B cell (primary cell): ENCODE data around the gene ZDHHC11. TPM values are rescaled to one million over a fixed set of nuclear protein-coding genes. Genes with fewer than 3 reads are reported as not detected.

Experiments used
- ATAC-seq: fragments of 200-7000 bp; cut with Tn5 transposase; one replicate; pipeline ENCODE4 v1.10.0; 2021; ENCODE audit warnings: low read depth, mild to moderate bottlenecking, moderate number of reproducible peaks, moderate library complexity
- CTCF ChIA-PET: fragments of 350-600 bp; sonication (Branson Sonifier 250); formaldehyde crosslinking; loops from one replicate; lab custom pipeline; 2021; ENCODE audit warnings: antibody characterized with exemption, inconsistent platforms; lab: Charles Lee
- POLR2A ChIA-PET: fragments of 350-600 bp; sonication (Branson Sonifier 250); formaldehyde crosslinking; loops from one replicate; lab custom pipeline; 2021; ENCODE audit warnings: antibody characterized with exemption; lab: Charles Lee
- DNase-seq: peaks from one replicate; pipeline ENCODE4 v3.0.0; 2013
- H2AFZ ChIP-seq: 2 replicates; pipeline ENCODE4 v1.6.1; 2012; ENCODE audit warnings: mild to moderate bottlenecking, low read depth, low read length; ENCODE audit not compliant: insufficient read depth, poor library complexity, severe bottlenecking
- H3K27ac ChIP-seq, 2 donors: 1 replicate in 1 of 2; 2 replicates in 1 of 2; pipeline ENCODE4 v1.5.1; 2012 to 2013; ENCODE audit warnings: low read length in 2 of 2, mild to moderate bottlenecking in 2 of 2, moderate library complexity in 1 of 2
- H3K27me3 ChIP-seq, 4 experiments: fragments of 200-600 bp in 1 of 4; sonication (generic) in 1 of 4; replicated peaks in 1 of 4; 1 replicate in 2 of 4; 2 replicates in 2 of 4; pipeline versions ENCODE4 v1.6.1 to v1.7.0; 2013 to 2016; ENCODE audit warnings: low read length in 3 of 4, mild to moderate bottlenecking in 2 of 4, mixed read lengths in 1 of 4, moderate library complexity in 1 of 4; ENCODE audit not compliant: insufficient read depth in 4 of 4, control insufficient read depth in 3 of 4; ENCODE audit errors: control extremely low read depth in 1 of 4
- H3K36me3 ChIP-seq, 2 experiments: replicated peaks in 1 of 2; 1 replicate in 1 of 2; 2 replicates in 1 of 2; pipeline versions ENCODE4 v1.6.1 to v1.7.1; 2013; ENCODE audit warnings: low read length in 1 of 2; ENCODE audit not compliant: insufficient read depth in 2 of 2, control insufficient read depth in 1 of 2; ENCODE audit errors: control extremely low read depth in 1 of 2, extremely low read depth in 1 of 2
- H3K4me1 ChIP-seq, 2 donors: fragments of 200-600 bp in 1 of 2; sonication (generic) in 1 of 2; 1 replicate in 1 of 2; 2 replicates in 1 of 2; pipeline versions ENCODE4 v1.5.1 to v1.6.1; 2013 to 2017; ENCODE audit warnings: low read length in 2 of 2; ENCODE audit not compliant: control insufficient read depth in 2 of 2, insufficient read depth in 2 of 2
- H3K4me2 ChIP-seq: replicated peaks from 2 replicates; pipeline ENCODE3; 2012; ENCODE audit warnings: mild to moderate bottlenecking, low read depth, low read length; ENCODE audit not compliant: poor library complexity, severe bottlenecking
- H3K4me3 ChIP-seq, 5 experiments: fragments of 200-600 bp in 1 of 5; sonication (generic) in 1 of 5; 1 replicate in 3 of 5; 2 replicates in 2 of 5; pipeline versions ENCODE4 v1.5.1 to v1.7.0; 2011 to 2016; ENCODE audit warnings: low read length in 4 of 5, mild to moderate bottlenecking in 4 of 5, low read depth in 2 of 5, control low read depth in 1 of 5, moderate library complexity in 1 of 5; ENCODE audit not compliant: insufficient read depth in 1 of 5; ENCODE audit errors: control extremely low read depth in 1 of 5, extremely low read depth in 1 of 5
- H3K79me2 ChIP-seq: fragments of 200-600 bp; sonication (generic); one replicate; pipeline ENCODE4 v1.6.0; 2016; ENCODE audit warnings: low read length; ENCODE audit not compliant: control insufficient read depth, insufficient read depth
- H3K9ac ChIP-seq: fragments of 200-600 bp; sonication (generic); 2 replicates; pipeline ENCODE4 v1.6.1; 2017; ENCODE audit warnings: mild to moderate bottlenecking, low read length, moderate library complexity
- H3K9me3 ChIP-seq, 3 donors: one replicate each; pipeline versions ENCODE4 v1.6.1 to v1.7.1; 2013; ENCODE audit warnings: low read length in 2 of 3; ENCODE audit not compliant: control insufficient read depth in 2 of 3, insufficient read depth in 1 of 3; ENCODE audit errors: control extremely low read depth in 1 of 3
- H4K20me1 ChIP-seq: 2 replicates; pipeline ENCODE4 v1.6.0; 2012; ENCODE audit warnings: mild to moderate bottlenecking, low read length; ENCODE audit not compliant: insufficient read depth, control insufficient read depth, poor library complexity, severe bottlenecking
- H3K27ac Mint-ChIP-seq: one replicate; pipeline ENCODE4 v1.8.0; 2021; ENCODE audit warnings: mixed read lengths
- H3K27me3 Mint-ChIP-seq: one replicate; pipeline ENCODE4 v1.8.0; 2021; ENCODE audit warnings: mixed read lengths
- H3K4me1 Mint-ChIP-seq: one replicate; pipeline ENCODE4 v1.8.0; 2021; ENCODE audit warnings: mixed read lengths
- H3K4me3 Mint-ChIP-seq: one replicate; pipeline ENCODE4 v1.8.0; 2021; ENCODE audit warnings: mixed read lengths
- H3K9me3 Mint-ChIP-seq: one replicate; pipeline ENCODE4 v1.8.0; 2022; ENCODE audit warnings: mixed read lengths; ENCODE audit not compliant: insufficient read depth
- CTCF ChIP-seq: fragments of 200-600 bp; IDR thresholded peaks from one replicate; pipeline ENCODE4 v1.8.0; 2022; ENCODE audit warnings: antibody characterized with exemption, mild to moderate bottlenecking
- EZH2 ChIP-seq: IDR thresholded peaks from 2 replicates; pipeline ENCODE4 v1.6.1; 2012; ENCODE audit warnings: borderline replicate concordance, low read depth, mild to moderate bottlenecking, moderate library complexity, low read length; ENCODE audit not compliant: insufficient read depth, poor library complexity, severe bottlenecking
- WGBS: methylation state at CpG from one replicate; pipeline ENCODE4 v1.1.5; 2013; ENCODE audit warnings: missing lambda C conversion rate; ENCODE audit not compliant: insufficient coverage; 5-methylcytosine and 5-hydroxymethylcytosine counted together
- intact Hi-C: fragments of 100-400 bp; cut with micrococcal nuclease; formaldehyde crosslinking; loops from one replicate; pipeline ENCODE4 v1.10.0; 2022
- polyA plus RNA-seq: library from polyadenylated mRNA; depleted of rRNA; stranded (reverse); fragments of >200 nt; gene quantifications from 2 replicates; pipeline ENCODE4 v1.2.3, GENCODE V29; 2012
- total RNA-seq, 2 donors: library from RNA; stranded (reverse); fragments of 120-200 nt in 1 of 2; gene quantifications; 1 replicate in 1 of 2; 2 replicates in 1 of 2; pipeline versions ENCODE4 v1.2.3 to v1.2.4, GENCODE V29; 2013 to 2022

The ZDHHC11 gene
- total and polyA plus RNA-seq, 2 donors (not counting 1 experiment from before 2014, with no cell fraction given): 0.69 to 3.0 TPM

- H3K36me3 ChIP-seq: no peaks in the 10 kb centered on the region
- H3K27ac Mint-ChIP-seq: no peak overlapping the region
- 85% methylated on average over 6 of the region's 8 CpGs for WGBS
- no peak for ATAC-seq
- H3K4me1 Mint-ChIP-seq: no peaks in the 10 kb centered on the region
- no peak overlapping the region for H3K9ac ChIP-seq
- no peaks in the 10 kb centered on the region for H3K79me2 ChIP-seq
- H3K4me3 Mint-ChIP-seq: no peak overlapping the region
- H3K27me3 ChIP-seq: peaks cover 0 to 3% (median 0%) of the 10 kb centered on the region in 4 experiments
- ChIA-PET CTCF (no interaction called here), POLR2A (no interaction called here)
- intact Hi-C loops: loop anchor here (5.0 kb wide), 1 partner anchor 80 kb away; no protein-coding TSS in a partner anchor
- no peak overlapping the region for H3K27ac ChIP-seq
- H3K27me3 Mint-ChIP-seq: peaks cover 11% of the 10 kb centered on the region
- no peak overlapping the region for H3K4me2 ChIP-seq
- H3K4me3 ChIP-seq: no peak overlapping the region
- H4K20me1 ChIP-seq: no peaks in the 10 kb centered on the region
- DNase-seq: no peak
- H3K4me1 ChIP-seq: no peaks in the 10 kb centered on the region
- H2AFZ ChIP-seq: no peak overlapping the region
- H3K9me3 Mint-ChIP-seq: no peaks in the 10 kb centered on the region
- peaks cover 0 to 5% (median 0%) of the 10 kb centered on the region in 3 donors for H3K9me3 ChIP-seq
- TF ChIP-seq CTCF (no peak), EZH2 (no peak)
Observed at GRCh38 chr5:761854-762710, 88.7 kb downstream of the ZDHHC11 start.
